HCT116 (cell line): ENCODE data around the gene SGSH. TPM values are rescaled to one million over a fixed set of nuclear protein-coding genes. Genes with fewer than 3 reads are reported as not detected.

Experiments
- ATAC-seq: fragments of 200-7000 bp; cut with Tn5 transposase; 2 replicates; pipeline ENCODE4 v1.9.1; 2020; ENCODE audit warnings: mild to moderate bottlenecking, moderate library complexity
- BruUV-seq: library from RNA; stranded (reverse); fragments of 400-500 nt; replicated peaks from 2 replicates; lab custom pipeline; 2021; lab: Mats Ljungman, UMichigan
- CTCF ChIA-PET: fragments of 300-600 bp; sonication (Branson Sonifier 250); formaldehyde crosslinking; loops from one replicate; lab custom pipeline; 2021; ENCODE audit warnings: antibody characterized with exemption; lab: Charles Lee
- POLR2A ChIA-PET: fragments of 300-600, 350-600 bp; sonication (Branson Sonifier 250); formaldehyde crosslinking; loops from one replicate; lab custom pipeline; 2021; ENCODE audit warnings: antibody characterized with exemption; lab: Charles Lee
- RAD21 ChIA-PET, 2 experiments: fragments of 300-600 bp; sonication (Branson Sonifier 250); formaldehyde crosslinking; loops; one replicate each; lab custom pipeline; 2023; ENCODE audit warnings: low total read pairs in 2 of 2; ENCODE audit not compliant: uncharacterized antibody in 2 of 2, unreplicated experiment in 2 of 2, low non-redundant PET in 1 of 2; lab: Charles Lee
- DNase-seq: peaks from one replicate; pipeline ENCODE4 v3.0.0-alpha.2; 2010; ENCODE audit warnings: low read depth, low spot score
- H2AFZ ChIP-seq: fragments of 200-600 bp; shearing (Covaris generic), sonication (generic); 2 replicates; pipeline ENCODE4 v1.6.1; 2017; ENCODE audit warnings: low read depth, mixed run types, mixed read lengths, antibody characterized with exemption, low read length; ENCODE audit not compliant: poor library complexity, severe bottlenecking
- H3K27ac ChIP-seq: 2 replicates; pipeline ENCODE4 v1.5.1; 2012; ENCODE audit warnings: low read depth, low read length
- H3K27me3 ChIP-seq: fragments of 200-600 bp; sonication (generic); 2 replicates; pipeline ENCODE4 v1.6.1; 2016; ENCODE audit warnings: mixed run types, low read length, mixed read lengths; ENCODE audit not compliant: insufficient read depth
- H3K36me3 ChIP-seq, 2 experiments: fragments of 200-500 bp in 1 of 2; fragments of 200-600 bp in 1 of 2; sonication (Bioruptor generic) in 1 of 2; sonication (generic) in 1 of 2; 2 replicates each; pipeline versions ENCODE4 v1.5.1 to v1.6.1; 2014 to 2016; ENCODE audit warnings: low read length in 2 of 2, inconsistent platforms in 1 of 2, mixed read lengths in 1 of 2, mixed run types in 1 of 2; ENCODE audit not compliant: insufficient read depth in 2 of 2, control insufficient read depth in 1 of 2
- H3K4me1 ChIP-seq, 2 experiments: fragments of 200-600 bp in 1 of 2; sonication (generic) in 1 of 2; 2 replicates each; pipeline versions ENCODE4 v1.5.1 to v1.6.1; 2012 to 2017; ENCODE audit warnings: low read length in 2 of 2, inconsistent platforms in 1 of 2, mild to moderate bottlenecking in 1 of 2, mixed read lengths in 1 of 2, mixed run types in 1 of 2, moderate library complexity in 1 of 2; ENCODE audit not compliant: insufficient read depth in 2 of 2, control insufficient read depth in 1 of 2
- H3K4me2 ChIP-seq: fragments of 200-600 bp; sonication (generic); 2 replicates; pipeline ENCODE4 v1.6.1; 2017; ENCODE audit warnings: mixed run types, low read length, mixed read lengths
- H3K4me3 ChIP-seq, 2 experiments: fragments of 200-600 bp in 1 of 2; sonication (generic) in 1 of 2; replicated peaks in 1 of 2; 2 replicates each; pipeline ENCODE4 v1.5.1; 2011 to 2016; ENCODE audit warnings: low read length in 2 of 2, control low read depth in 1 of 2, low read depth in 1 of 2, mild to moderate bottlenecking in 1 of 2, mixed read lengths in 1 of 2, mixed run types in 1 of 2
- H3K79me2 ChIP-seq: fragments of 200-600 bp; sonication (generic); 2 replicates; pipeline ENCODE4 v1.6.1; 2017; ENCODE audit warnings: mild to moderate bottlenecking, mixed run types, low read length, moderate library complexity, mixed read lengths; ENCODE audit not compliant: insufficient read depth
- H3K9ac ChIP-seq: fragments of 200-600 bp; sonication (generic); 2 replicates; pipeline ENCODE4 v1.6.1; 2016; ENCODE audit warnings: low read length, mixed read lengths
- H3K9me2 ChIP-seq: fragments of 200-600 bp; sonication (generic), shearing (Covaris generic); 2 replicates; pipeline ENCODE4 v1.6.1; 2017; ENCODE audit warnings: mixed run types, mild to moderate bottlenecking, moderate library complexity; ENCODE audit not compliant: insufficient read depth
- H3K9me3 ChIP-seq, 2 experiments: fragments of 200-500 bp in 1 of 2; fragments of 200-600 bp in 1 of 2; sonication (Bioruptor generic) in 1 of 2; sonication (generic) in 1 of 2; 2 replicates each; pipeline ENCODE4 v1.6.1; 2014 to 2017; ENCODE audit warnings: low read length in 2 of 2, mixed read lengths in 2 of 2, inconsistent platforms in 1 of 2, low read depth in 1 of 2, mild to moderate bottlenecking in 1 of 2, mixed run types in 1 of 2, moderate library complexity in 1 of 2; ENCODE audit not compliant: control insufficient read depth in 1 of 2, insufficient read depth in 1 of 2
- H4K20me1 ChIP-seq: fragments of 200-600 bp; sonication (generic), shearing (Covaris generic); 2 replicates; pipeline ENCODE4 v1.6.1; 2017; ENCODE audit warnings: mixed run types, mild to moderate bottlenecking, moderate library complexity; ENCODE audit not compliant: insufficient read depth
- ATF3 ChIP-seq: IDR thresholded peaks from 2 replicates; pipeline ENCODE4 v1.6.1; 2012
- CBX3 ChIP-seq: IDR thresholded peaks from 2 replicates; pipeline ENCODE4 v1.6.1; 2012; ENCODE audit warnings: low read depth
- CEBPB ChIP-seq: IDR thresholded peaks from 2 replicates; pipeline ENCODE4 v1.6.1; 2012; ENCODE audit warnings: low read depth
- CTCF ChIP-seq, 3 experiments: fragments of 200-600 bp in 1 of 3; sonication (generic) in 1 of 3; IDR thresholded peaks in 2 of 3; conservative IDR thresholded peaks in 1 of 3; 2 replicates each; pipeline ENCODE4 v1.5.1; 2012 to 2017; ENCODE audit warnings: low read depth in 2 of 3, low read length in 2 of 3, antibody characterized with exemption in 1 of 3, borderline replicate concordance in 1 of 3, control low read depth in 1 of 3, mild to moderate bottlenecking in 1 of 3, mixed read lengths in 1 of 3, mixed run types in 1 of 3, moderate library complexity in 1 of 3; ENCODE audit not compliant: insufficient read depth in 1 of 3
- EGR1 ChIP-seq: IDR thresholded peaks from 2 replicates; pipeline ENCODE4 v1.6.1; 2012; ENCODE audit warnings: low read depth
- EZH2 ChIP-seq: fragments of 200-600 bp; sonication (generic); IDR thresholded peaks from 2 replicates; pipeline ENCODE4 v1.6.1; 2017; ENCODE audit warnings: antibody characterized with exemption, mixed run types
- EZH2phosphoT487 ChIP-seq: fragments of 200-600 bp; IDR thresholded peaks from 2 replicates; pipeline ENCODE4 v1.6.1; 2018; ENCODE audit warnings: antibody characterized with exemption, borderline replicate concordance
- FOSL1 ChIP-seq: IDR thresholded peaks from 2 replicates; pipeline ENCODE4 v1.6.1; 2012; ENCODE audit warnings: low read depth
- JUND ChIP-seq: IDR thresholded peaks from 2 replicates; pipeline ENCODE4 v1.6.1; 2012
- MAX ChIP-seq: IDR thresholded peaks from 2 replicates; pipeline ENCODE4 v1.6.1; 2012
- POLR2AphosphoS5 ChIP-seq: IDR thresholded peaks from 2 replicates; pipeline ENCODE4 v1.6.1; 2011; ENCODE audit warnings: mild to moderate bottlenecking, low read depth, low read length, moderate library complexity
- RAD21 ChIP-seq: IDR thresholded peaks from 2 replicates; pipeline ENCODE4 v1.6.1; 2012; ENCODE audit warnings: low read depth, mild to moderate bottlenecking
- REST ChIP-seq: IDR thresholded peaks from 2 replicates; pipeline ENCODE4 v1.6.1; 2012; ENCODE audit warnings: low read depth
- SP1 ChIP-seq: IDR thresholded peaks from 2 replicates; pipeline ENCODE4 v1.6.1; 2012; ENCODE audit warnings: low read depth
- SRF ChIP-seq: IDR thresholded peaks from 2 replicates; pipeline ENCODE4 v1.6.1; 2012; ENCODE audit warnings: low read depth
- ZBTB33 ChIP-seq: IDR thresholded peaks from 2 replicates; pipeline ENCODE4 v1.6.1; 2011; ENCODE audit warnings: mild to moderate bottlenecking, low read length, moderate library complexity; ENCODE audit not compliant: insufficient replicate concordance; ENCODE audit errors: extremely low read depth
- ZFX ChIP-seq: fragments of 450-650 bp; IDR thresholded peaks from 2 replicates; pipeline ENCODE4 v1.6.1; 2017
- intact Hi-C: fragments of 100-400 bp; cut with micrococcal nuclease; formaldehyde crosslinking; loops from 2 replicates; pipeline ENCODE4 v1.10.0; 2022
- total RNA-seq: library from RNA; stranded (reverse); gene quantifications from one replicate; pipeline ENCODE4 v1.2.1, GENCODE V29; 2021; ENCODE audit not compliant: unreplicated experiment

Gene SGSH
- total RNA-seq, 1 experiment from 2014 or later: 34.4 TPM

- Histone ChIP-seq H2AFZ (no peak overlapping the region), H3K36me3 (no peaks in the 10 kb centered on the region), H3K79me2 (no peaks in the 10 kb centered on the region), H4K20me1 (no peaks in the 10 kb centered on the region), H3K9me2 (no peaks in the 10 kb centered on the region), H3K27me3 (no peaks in the 10 kb centered on the region), H3K9ac (no peak overlapping the region), H3K4me2 (no peak overlapping the region), H3K4me1 (peaks cover 13 to 22% of the 10 kb centered on the region in 2 experiments), H3K9me3 (no peaks in the 10 kb centered on the region), H3K4me3 (no peak overlapping the region), H3K27ac (no peak overlapping the region; the same call in 1 of the 2 replicates)
- no TSS peak for BruUV-seq
- ATAC-seq (no peak), DNase-seq (no peak)
- CTCF ChIA-PET: interaction anchor here (0.6 kb wide), 1 partner anchor 20 kb away, joined by 3 read pairs; no protein-coding TSS in a partner anchor
- RAD21 ChIA-PET: no interaction called here
- POLR2A ChIA-PET: no interaction called here
- no peak for TF ChIP-seq MAX
- TF ChIP-seq EZH2: no peak
- TF ChIP-seq EZH2phosphoT487: no peak
- no peak for TF ChIP-seq RAD21
- no peak for TF ChIP-seq CBX3
- TF ChIP-seq CEBPB: no peak
- no peak for TF ChIP-seq ZBTB33
- TF ChIP-seq FOSL1: no peak
- no peak for TF ChIP-seq POLR2AphosphoS5
- TF ChIP-seq SRF: no peak
- no peak for TF ChIP-seq REST
- TF ChIP-seq ATF3: no peak
- no peak for TF ChIP-seq ZFX
- no peak for TF ChIP-seq CTCF (IDR thresholded peaks at IDR 0.05 in 2 of 3, conservative IDR thresholded peaks at IDR 0.05 in 1 of 3; ENCODE audit: borderline replicate concordance in 1 of 3, insufficient read depth in 1 of 3, low read depth in 2 of 3, low read length in 2 of 3)
- TF ChIP-seq JUND: no peak
- TF ChIP-seq SP1: no peak
- TF ChIP-seq EGR1: no peak
- intact Hi-C loops: no loop called here
These were observed 44.3 kb upstream of the SGSH start for GRCh38 chr17:80264205-80265075.
